Stimulated activated CD8-positive, alpha-beta memory T cell treated with anti-CD3 and anti-CD28 coated beads, Interleukin-2, amount 100 ng/mL, for 1 hour (primary cell): ENCODE measurements around the gene CRABP2.

ENCODE experiments used
- DNase-seq, 2 donors: peaks; one replicate each; pipeline ENCODE4 v3.0.0-alpha.2; 2020; ENCODE audit warnings: low read depth in 2 of 2

Gene CRABP2

GRCh38 chr1:156690675-156691036 lies 14.7 kb downstream of the CRABP2 start:
- DNase-seq: no peak

- DNase-seq: no peak
These were observed 15.3 kb downstream of the CRABP2 start for GRCh38 chr1:156689953-156690674.

GRCh38 chr1:156689035-156689952 lies 16.1 kb downstream of the CRABP2 start:
- peak; percentile 41 to 53 for DNase-seq

- DNase-seq: no peak
These were observed 21.1 kb downstream of the CRABP2 start for GRCh38 chr1:156684227-156684782.

GRCh38 chr1:156682166-156682890 lies 23.1 kb downstream of the CRABP2 start:
- no peak for DNase-seq

GRCh38 chr1:156681196-156681960 lies 24.0 kb downstream of the CRABP2 start:
- no peak for DNase-seq

GRCh38 chr1:156680056-156680455 lies 25.3 kb downstream of the CRABP2 start:
- no peak for DNase-seq

GRCh38 chr1:156677616-156678596 lies 27.5 kb downstream of the CRABP2 start:
- no peak for DNase-seq

GRCh38 chr1:156676820-156677615 lies 28.4 kb downstream of the CRABP2 start, which contains the start of gene NES:
Gene NES (minus strand): TSS chr1:156677407. CDS start chr1:156677264, 143 bp downstream.
- no peak for DNase-seq

- DNase-seq: no peak
These were observed 29.1 kb downstream of the CRABP2 start for GRCh38 chr1:156676114-156676819.

- DNase-seq: no peak
These were observed 29.9 kb downstream of the CRABP2 start for GRCh38 chr1:156675210-156676113.

- no peak for DNase-seq
These were observed 31.8 kb downstream of the CRABP2 start for GRCh38 chr1:156673387-156674121.

GRCh38 chr1:156671804-156672203 lies 33.6 kb downstream of the CRABP2 start:
- no peak for DNase-seq

GRCh38 chr1:156670791-156671190 lies 34.6 kb downstream of the CRABP2 start:
- no peak for DNase-seq

GRCh38 chr1:156670359-156670758 lies 35.0 kb downstream of the CRABP2 start:
- DNase-seq: no peak

GRCh38 chr1:156669794-156670193 lies 35.6 kb downstream of the CRABP2 start:
- no peak for DNase-seq
